ENCODE measurements around the gene GALNT16.
A peak's percentile ranks its signal among the peaks of the same experiment; 100 is the strongest.
"Not testable (repeated sequence)": the region's sequence is repeated elsewhere in the genome, so short reads cannot be mapped to it uniquely, and the experiment has no call there.

GALNT16 gene

GRCh38 chr14:69372146-69372545 is 112.2 kb downstream of the GALNT16 start:
- DNase-seq: no peak

DNA sequence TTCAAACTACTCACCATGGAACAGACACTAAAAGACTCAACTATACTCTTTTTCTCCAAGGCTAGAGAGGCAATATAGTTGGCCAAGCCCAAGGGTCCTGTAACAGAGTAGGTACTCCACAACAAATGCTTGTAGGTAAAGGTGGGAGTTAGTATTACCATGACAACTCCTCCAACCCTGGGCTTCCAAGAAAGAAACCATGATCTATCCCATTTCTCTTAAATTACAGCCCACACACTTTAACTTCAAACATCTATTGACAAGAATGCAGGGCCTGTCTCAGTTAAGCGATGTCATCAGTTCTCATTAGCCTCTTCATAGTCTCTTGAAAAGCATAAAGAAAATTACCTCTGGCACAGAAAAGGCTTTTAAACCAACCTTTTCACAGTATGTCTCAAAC is 113.1 kb downstream of the GALNT16 start:
- DNase-seq: no peak

GRCh38 chr14:69374235-69374634 is 114.3 kb downstream of the GALNT16 start:
- DNase-seq: no peak

- DNase-seq: no peak
These were observed 115.2 kb downstream of the GALNT16 start for GRCh38 chr14:69375182-69375581.

- DNase-seq: no peak
These were observed 115.8 kb downstream of the GALNT16 start for GRCh38 chr14:69375722-69376121.

GRCh38 chr14:69376439-69376838 is 116.5 kb downstream of the GALNT16 start:
- no peak for DNase-seq

DNA sequence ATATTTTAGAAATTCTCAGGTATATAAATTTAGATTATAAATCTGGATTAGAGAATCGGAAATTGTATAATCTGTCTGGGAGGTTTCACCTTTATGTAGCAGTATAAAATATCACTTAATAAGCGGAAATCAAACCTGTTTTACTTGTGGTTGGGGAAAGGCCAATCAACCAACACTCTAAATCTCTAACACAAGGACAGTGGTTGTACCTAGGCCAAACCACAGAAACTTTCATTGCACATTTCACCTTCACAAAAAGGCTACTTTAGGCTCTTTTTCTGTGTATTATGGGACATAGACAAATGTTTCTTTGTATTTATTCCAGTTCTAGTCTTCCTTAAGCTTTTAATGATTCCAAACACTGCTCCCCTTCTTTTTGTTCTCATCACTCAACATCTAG is 118.3 kb downstream of the GALNT16 start:
- no peak for DNase-seq

- DNase-seq: no peak
These were observed 127.4 kb downstream of the GALNT16 start for GRCh38 chr14:69387311-69387710.

- DNase-seq: not testable (repeated sequence)
These were observed 131.4 kb downstream of the GALNT16 start for GRCh38 chr14:69391400-69391799.

- no peak for DNase-seq
These were observed 132.5 kb downstream of the GALNT16 start for GRCh38 chr14:69392481-69392880.

GRCh38 chr14:69395929-69396328 is 136.0 kb downstream of the GALNT16 start:
- no peak for DNase-seq

- DNase-seq: peak; percentile 99
These were observed 138.3 kb downstream of the GALNT16 start, which contains the start of the genes ERH and SLC39A9 for GRCh38 chr14:69398053-69398817. Gene ERH (minus strand): TSS chr14:69398299. CDS start chr14:69398233, 66 bp downstream. Gene SLC39A9 (plus strand): TSS chr14:69398692. CDS start chr14:69399370, 678 bp downstream.

GRCh38 chr14:69398818-69399210 is 138.9 kb downstream of the GALNT16 start:
- DNase-seq: no peak

DNA sequence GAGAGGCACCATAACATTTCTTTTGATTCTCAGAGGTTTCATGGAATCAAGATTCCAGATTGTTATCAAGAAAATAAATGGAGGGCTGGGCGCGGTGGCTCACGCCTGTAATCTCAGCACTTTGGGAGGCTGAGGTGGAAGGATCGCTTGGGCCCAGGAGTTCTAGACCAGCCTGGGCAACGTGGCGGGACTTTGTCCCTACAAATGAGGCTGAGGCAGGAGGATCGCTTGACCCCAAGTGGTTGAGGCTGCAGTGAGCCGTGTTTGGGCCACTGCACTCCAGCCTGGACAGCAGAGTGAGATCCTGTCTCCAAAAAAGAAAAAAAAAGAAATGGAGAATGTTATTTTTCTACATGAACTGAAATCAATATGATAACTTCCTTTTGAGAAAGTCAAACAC is 139.8 kb downstream of the GALNT16 start:
- DNase-seq: no peak

GRCh38 chr14:69400154-69400553 is 140.2 kb downstream of the GALNT16 start:
- no peak for DNase-seq

GRCh38 chr14:69401841-69402240 is 141.9 kb downstream of the GALNT16 start:
- DNase-seq: no peak

GRCh38 chr14:69404478-69404877 is 144.5 kb downstream of the GALNT16 start:
- DNase-seq: no peak

DNA sequence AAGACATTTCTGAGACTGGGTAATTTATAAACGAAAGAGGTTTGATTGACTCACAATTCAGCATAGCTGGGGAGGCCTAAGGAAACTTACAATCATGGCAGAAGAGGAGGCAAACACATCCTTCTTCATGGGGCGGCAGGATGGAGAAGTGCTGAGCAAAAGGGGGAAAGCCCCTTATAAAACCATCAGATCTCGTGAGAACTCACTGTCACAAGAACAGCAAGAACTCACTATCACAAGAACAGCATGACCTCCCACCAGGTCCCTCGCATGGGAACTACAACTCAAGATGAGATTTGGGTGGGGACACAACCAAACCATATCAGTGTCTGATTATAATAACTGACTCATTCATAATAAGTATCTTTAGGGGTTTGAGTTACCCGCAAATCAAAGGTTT is 144.9 kb downstream of the GALNT16 start:
- no peak for DNase-seq

DNA sequence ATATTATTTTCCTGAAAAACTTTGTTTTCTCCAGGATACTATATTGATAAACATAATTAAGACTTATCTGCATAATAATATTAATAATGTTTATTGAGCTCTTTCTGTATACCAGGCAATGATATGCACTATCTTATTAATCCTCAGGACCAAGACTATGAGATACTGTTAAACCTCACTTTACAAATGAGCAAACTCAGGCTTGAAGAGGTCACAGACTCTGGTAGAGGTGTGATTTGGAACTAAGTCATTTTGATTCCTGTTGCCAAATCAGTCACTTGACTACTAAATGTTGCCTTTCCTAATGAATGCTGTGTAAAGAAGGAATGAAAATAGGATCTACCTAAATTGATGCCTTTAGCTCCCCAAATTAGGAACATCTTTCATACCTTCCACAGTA is 145.8 kb downstream of the GALNT16 start:
- DNase-seq: no peak

Data from midbrain (tissue), 1 donor.